GM23248 (cell line): ENCODE results near the gene LHB. TPM values are rescaled to one million over a fixed set of nuclear protein-coding genes. Genes with fewer than 3 reads are reported as not detected.
A peak's percentile ranks its signal among the peaks of the same experiment; 100 is the strongest.

Source experiments
- DNase-seq: peaks from one replicate; pipeline ENCODE4 v3.0.0-alpha.2; 2015
- H2AFZ ChIP-seq: fragments of 200-600 bp; sonication (generic); 2 replicates; pipeline ENCODE4 v1.6.1; 2016; ENCODE audit warnings: antibody characterized with exemption
- H3F3A ChIP-seq: fragments of 200-600 bp; sonication (generic); 2 replicates; pipeline ENCODE4 v1.6.1; 2016; ENCODE audit warnings: mild to moderate bottlenecking, antibody characterized with exemption, mixed run types; ENCODE audit not compliant: insufficient read depth
- H3K27ac ChIP-seq: fragments of 200-600 bp; sonication (generic); 2 replicates; pipeline ENCODE4 v1.5.1; 2016; ENCODE audit warnings: mild to moderate bottlenecking
- H3K27me3 ChIP-seq: fragments of 200-600 bp; sonication (generic); replicated peaks from 2 replicates; pipeline ENCODE4 v1.6.1; 2016; ENCODE audit warnings: mild to moderate bottlenecking; ENCODE audit not compliant: insufficient read depth
- H3K36me3 ChIP-seq: fragments of 200-600 bp; sonication (generic); 2 replicates; pipeline ENCODE4 v1.6.1; 2016; ENCODE audit warnings: low read depth, mild to moderate bottlenecking
- H3K4me1 ChIP-seq: fragments of 200-600 bp; sonication (generic); 2 replicates; pipeline ENCODE4 v1.6.1; 2016; ENCODE audit warnings: mild to moderate bottlenecking; ENCODE audit not compliant: insufficient read depth
- H3K4me2 ChIP-seq: fragments of 200-600 bp; sonication (generic); one replicate; pipeline ENCODE4 v1.6.1; 2016; ENCODE audit warnings: mild to moderate bottlenecking; ENCODE audit not compliant: unreplicated experiment
- H3K4me3 ChIP-seq: fragments of 200-600 bp; sonication (generic); 2 replicates; pipeline ENCODE4 v1.5.1; 2016; ENCODE audit warnings: mild to moderate bottlenecking
- H3K79me2 ChIP-seq: fragments of 200-600 bp; sonication (generic); 2 replicates; pipeline ENCODE4 v1.6.1; 2016; ENCODE audit warnings: mild to moderate bottlenecking; ENCODE audit not compliant: insufficient read depth
- H3K9ac ChIP-seq: fragments of 200-600 bp; sonication (generic); 2 replicates; pipeline ENCODE4 v1.6.1; 2016; ENCODE audit warnings: mild to moderate bottlenecking
- H3K9me2 ChIP-seq: fragments of 200-600 bp; sonication (generic); 2 replicates; pipeline ENCODE4 v1.6.1; 2016; ENCODE audit warnings: mixed run types, mild to moderate bottlenecking, moderate library complexity; ENCODE audit not compliant: insufficient read depth
- H3K9me3 ChIP-seq: fragments of 200-600 bp; sonication (generic); one replicate; pipeline ENCODE4 v1.6.1; 2017; ENCODE audit warnings: low read depth
- H4K20me1 ChIP-seq: fragments of 200-600 bp; sonication (generic); 2 replicates; pipeline ENCODE4 v1.6.0; 2016; ENCODE audit not compliant: insufficient read depth
- EZH2 ChIP-seq: fragments of 200-600 bp; sonication (generic); IDR thresholded peaks from 2 replicates; pipeline ENCODE4 v1.6.1; 2018; ENCODE audit warnings: antibody characterized with exemption, mild to moderate bottlenecking; ENCODE audit not compliant: insufficient read depth, poor library complexity, severe bottlenecking
- EZH2phosphoT487 ChIP-seq: fragments of 200-600 bp; sonication (generic); IDR thresholded peaks from 2 replicates; pipeline ENCODE4 v1.6.1; 2018; ENCODE audit warnings: antibody characterized with exemption, moderate library complexity, mild to moderate bottlenecking, low read depth; ENCODE audit not compliant: insufficient read depth
- WGBS, 2 experiments: methylation state at CpG; one replicate each; pipeline ENCODE4 v1.1.6; 2015 to 2017; ENCODE audit warnings: low lambda C conversion rate in 2 of 2, low coverage in 1 of 2; ENCODE audit errors: missing lambda C conversion rate in 2 of 2; 5-methylcytosine and 5-hydroxymethylcytosine counted together
- in situ Hi-C: fragments of 300-500 bp; cut with MboI; formaldehyde crosslinking; loops from 2 replicates; pipeline ENCODE4 v1.15.0; 2020
- polyA plus RNA-seq: library from polyadenylated mRNA; unstranded; fragments of >200 nt; fragmentation: Nextera tagmentation; extraction: Ambion mirVana; gene quantifications from 2 replicates; pipeline ENCODE4 v1.2.1, GENCODE V29; 2016
- total RNA-seq: library from RNA; depleted of rRNA; stranded (reverse); fragments of >200 nt; shearing (Covaris generic); gene quantifications from 2 replicates; pipeline ENCODE4 v1.2.3, GENCODE V29; 2014

Gene LHB
- total and polyA plus RNA-seq, 2 experiments from 2014 or later: 0.54 TPM; not detected in 1

GRCh38 chr19:49004133-49004532 lies 12.8 kb downstream of the LHB start:
- Histone ChIP-seq H4K20me1 (no peaks in the 10 kb centered on the region), H3K4me3 (no peak overlapping the region), H3K27ac (no peak overlapping the region), H3K9ac (no peak overlapping the region), H3K4me2 (no peak overlapping the region), H3K79me2 (peaks cover 14% of the 10 kb centered on the region; the same call in 1 of the 2 replicates), H2AFZ (no peak overlapping the region), H3K27me3 (no peaks in the 10 kb centered on the region), H3K9me2 (no peaks in the 10 kb centered on the region), H3K4me1 (no peaks in the 10 kb centered on the region), H3K9me3 (no peaks in the 10 kb centered on the region), H3F3A (no peaks in the 10 kb centered on the region), H3K36me3 (peaks cover 3% of the 10 kb centered on the region; the same call in 1 of the 2 replicates)
- no peak for DNase-seq
- in situ Hi-C loops: no loop called here
- WGBS, 2 experiments: 95 to 98% methylated on average over 15 of the region's 15 CpGs
- TF ChIP-seq EZH2: no peak
- TF ChIP-seq EZH2phosphoT487: no peak

DNA sequence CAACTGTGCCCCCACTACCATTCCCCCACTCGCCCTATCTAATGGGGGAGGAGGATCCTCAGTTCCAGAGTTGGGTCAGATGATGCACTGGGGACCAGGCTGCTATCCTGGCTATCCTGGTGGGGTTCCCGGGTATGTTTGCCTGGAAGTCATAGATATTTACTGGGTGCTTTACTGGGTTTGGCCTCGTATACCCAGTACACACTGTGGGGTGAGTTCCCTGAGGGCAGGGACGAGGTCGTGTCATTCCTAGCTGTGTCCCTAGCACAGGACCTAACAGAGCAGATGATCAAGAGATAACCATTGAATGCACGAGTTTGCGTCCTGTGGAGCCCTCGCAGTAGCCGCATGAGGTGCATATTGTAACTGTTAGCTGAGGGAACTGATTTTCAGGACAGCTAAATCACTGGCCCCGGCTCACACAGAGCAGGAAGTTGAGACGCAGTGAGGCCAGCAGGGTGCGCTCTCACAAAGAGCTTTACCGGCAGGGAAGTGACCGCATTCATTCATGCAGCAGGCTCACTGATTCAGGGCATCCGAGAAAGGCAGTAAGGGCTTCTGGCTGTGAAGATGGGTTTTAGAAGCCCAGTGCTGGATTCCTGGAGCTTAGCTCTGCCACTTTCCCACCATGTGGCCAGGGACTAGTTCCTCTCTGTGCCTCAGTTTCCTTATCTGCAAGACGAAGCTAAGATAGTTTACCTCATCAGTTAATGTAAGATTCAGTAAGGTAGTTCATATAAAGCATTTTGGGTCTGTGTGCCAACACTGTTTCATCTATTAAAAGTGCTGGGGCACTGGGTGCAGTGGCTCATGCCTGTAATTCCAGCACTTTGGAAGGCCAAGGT lies 17.2 kb downstream of the LHB start:
- Histone ChIP-seq H3F3A (no peaks in the 10 kb centered on the region), H3K4me2 (no peak overlapping the region), H3K4me3 (no peak overlapping the region), H3K79me2 (peaks cover 54% of the 10 kb centered on the region), H4K20me1 (no peaks in the 10 kb centered on the region), H3K9me2 (no peaks in the 10 kb centered on the region), H3K4me1 (peaks cover 4% of the 10 kb centered on the region; the same call in 1 of the 2 replicates), H3K9me3 (no peaks in the 10 kb centered on the region), H3K36me3 (no peaks in the 10 kb centered on the region; the same call in 1 of the 2 replicates), H3K27ac (no peak overlapping the region), H2AFZ (no peak overlapping the region), H3K27me3 (no peaks in the 10 kb centered on the region), H3K9ac (no peak overlapping the region)
- TF ChIP-seq EZH2 (no peak), EZH2phosphoT487 (no peak)
- in situ Hi-C loops: no loop called here
- DNase-seq: peak; percentile 91
- 36 to 39% methylated on average over 16 of the region's 16 CpGs for WGBS, 2 experiments

DNA sequence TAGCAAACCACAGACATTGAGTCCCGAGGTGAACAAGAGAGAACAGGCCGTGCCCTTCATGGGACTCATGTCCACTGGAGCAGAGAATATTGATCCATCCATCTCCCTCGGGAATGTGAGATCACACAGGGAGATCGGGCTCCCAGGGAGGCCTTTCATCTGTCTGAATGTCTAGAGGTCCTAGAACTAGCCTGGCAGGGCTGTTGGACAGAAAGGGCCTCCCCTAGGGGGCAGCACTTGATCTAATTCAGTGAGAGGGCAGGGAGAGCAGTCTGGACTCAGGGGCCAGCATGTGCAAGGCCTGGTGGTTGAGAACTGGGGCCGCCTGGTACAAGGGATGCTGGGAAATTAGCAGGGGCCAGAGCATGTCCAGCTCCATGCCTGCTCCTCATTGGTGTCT lies 18.9 kb downstream of the LHB start:
- H3K36me3 ChIP-seq: no peaks in the 10 kb centered on the region; the same call in 1 of the 2 replicates
- peaks cover 65% of the 10 kb centered on the region for H3K79me2 ChIP-seq
- no peaks in the 10 kb centered on the region for H4K20me1 ChIP-seq
- no peak overlapping the region for H3K4me2 ChIP-seq
- no peak overlapping the region for H2AFZ ChIP-seq
- H3F3A ChIP-seq: no peaks in the 10 kb centered on the region
- H3K9me3 ChIP-seq: no peaks in the 10 kb centered on the region
- no peak overlapping the region for H3K4me3 ChIP-seq
- no peaks in the 10 kb centered on the region for H3K9me2 ChIP-seq
- no peak for TF ChIP-seq EZH2
- no peak for TF ChIP-seq EZH2phosphoT487
- 76 to 79% methylated on average over 5 of the region's 5 CpGs for WGBS, 2 experiments
- H3K27me3 ChIP-seq: no peaks in the 10 kb centered on the region
- H3K27ac ChIP-seq: no peak overlapping the region
- in situ Hi-C loops: no loop called here
- H3K9ac ChIP-seq: 0 out of 2 replicates have a peak overlapping the region, but pooled peaks have one; percentile 7
- peaks cover 7% of the 10 kb centered on the region; the same call in 1 of the 2 replicates for H3K4me1 ChIP-seq
- DNase-seq: peak; percentile 74

GRCh38 chr19:48994035-48994386 lies 22.9 kb downstream of the LHB start:
- Histone ChIP-seq H4K20me1 (0 out of 2 replicates have a peak, but pooled peaks cover 4% of the 10 kb centered on the region), H3F3A (no peaks in the 10 kb centered on the region), H3K9me2 (no peaks in the 10 kb centered on the region), H2AFZ (peak overlapping the region; percentile 65), H3K9me3 (no peaks in the 10 kb centered on the region), H3K27me3 (no peaks in the 10 kb centered on the region), H3K4me2 (peak overlapping the region; percentile 84), H3K9ac (peak overlapping the region; percentile 89), H3K79me2 (peaks cover 91% of the 10 kb centered on the region), H3K36me3 (no peaks in the 10 kb centered on the region), H3K4me1 (peaks cover 17% of the 10 kb centered on the region; the same call in 1 of the 2 replicates), H3K27ac (peak overlapping the region; percentile 96), H3K4me3 (peak overlapping the region; percentile 82)
- in situ Hi-C loops: no loop called here
- 1% methylated on average over 11 to 13 of the region's 13 CpGs for WGBS, 2 experiments
- TF ChIP-seq EZH2 (no peak), EZH2phosphoT487 (no peak)
- peak; percentile 55 for DNase-seq
